A549 (cell line): ENCODE data around the gene CA11. TPM values are rescaled to one million over a fixed set of nuclear protein-coding genes. Genes with fewer than 3 reads are reported as not detected.
"Not testable (repeated sequence)": the region's sequence is repeated elsewhere in the genome, so short reads cannot be mapped to it uniquely, and the experiment has no call there.

ENCODE experiments used
- ATAC-seq, 2 experiments: fragments of 200-7000 bp in 1 of 2; fragments of >200 bp in 1 of 2; cut with Nextera tagmentation in 1 of 2; cut with Tn5 transposase in 1 of 2; 3 replicates each; pipeline versions ENCODE4 v1.8.0 to v1.9.1; 2018 to 2020; ENCODE audit warnings: mild to moderate bottlenecking in 1 of 2, moderate library complexity in 1 of 2
- CTCF ChIA-PET: fragments of 300-600 bp; sonication (Branson Sonifier 250); formaldehyde crosslinking; extraction: SDS; loops from one replicate; lab custom pipeline; 2021; ENCODE audit warnings: antibody characterized with exemption, inconsistent platforms; lab: Yijun Ruan, JAX
- POLR2A ChIA-PET: fragments of 350-600 bp; formaldehyde crosslinking; extraction: SDS; loops from one replicate; lab custom pipeline; 2021; ENCODE audit warnings: antibody characterized with exemption, inconsistent platforms; lab: Yijun Ruan, JAX
- DNase-seq, 2 experiments: peaks; one replicate each; pipeline versions ENCODE4 v3.0.0 to v3.0.0-alpha.2; 2011 to 2016; ENCODE audit warnings: low read depth in 1 of 2, low spot score in 1 of 2
- FAIRE-seq: peaks from 2 replicates; lab custom pipeline; 2011; peaks lifted over from hg19 to GRCh38; lab: Jason Lieb, UNC
- H3K27ac ChIP-seq, 2 experiments: fragments of >200 bp; sonication (Bioruptor Twin); formaldehyde crosslinking; 3 replicates each; pipeline ENCODE4 v1.5.1; 2016 to 2017
- H3K4me1 ChIP-seq: fragments of >200 bp; sonication (Bioruptor Twin); formaldehyde crosslinking; 3 replicates; pipeline ENCODE4 v1.6.1; 2016
- H3K4me2 ChIP-seq: fragments of >200 bp; sonication (Bioruptor Twin); formaldehyde crosslinking; 3 replicates; pipeline ENCODE4 v1.6.1; 2016
- H3K4me3 ChIP-seq: fragments of >200 bp; sonication (Bioruptor Twin); formaldehyde crosslinking; 3 replicates; pipeline ENCODE4 v1.5.1; 2016
- H3K9me3 ChIP-seq: fragments of >200 bp; sonication (Bioruptor Twin); formaldehyde crosslinking; 3 replicates; pipeline ENCODE4 v1.6.1; 2016
- HOXA7 ChIP-seq: fragments of 250-450 bp; sonication (Bioruptor Pico); IDR thresholded peaks from 2 replicates; pipeline ENCODE4 v1.5.0; 2020; ENCODE audit warnings: mild to moderate bottlenecking, moderate library complexity
- KDM1A ChIP-seq: fragments of 200-600 bp; sonication (generic); IDR thresholded peaks from 2 replicates; pipeline ENCODE4 v1.6.1; 2016; ENCODE audit warnings: low read depth, mild to moderate bottlenecking
- MAFK ChIP-seq: fragments of 450-650 bp; IDR thresholded peaks from 2 replicates; pipeline ENCODE4 v1.6.1; 2014; ENCODE audit not compliant: partially characterized antibody
- NFE2L2 ChIP-seq: fragments of 150-350 bp; conservative IDR thresholded peaks from 2 replicates; pipeline ENCODE4 v1.6.1; 2014; ENCODE audit warnings: low read length
- POLR2A ChIP-seq: IDR thresholded peaks from 2 replicates; pipeline ENCODE4 v1.6.1; 2012; ENCODE audit warnings: mild to moderate bottlenecking, low read length
- RFX5 ChIP-seq: fragments of 450-650 bp; IDR thresholded peaks from 2 replicates; pipeline ENCODE4 v1.7.1; 2014; ENCODE audit warnings: antibody characterized with exemption, mild to moderate bottlenecking, moderate library complexity
- SREBF2 ChIP-seq: fragments of 450-650 bp; IDR thresholded peaks from 2 replicates; pipeline ENCODE4 v1.6.1; 2014; ENCODE audit warnings: mild to moderate bottlenecking, moderate library complexity
- ZFP36 ChIP-seq: fragments of 450-650 bp; IDR thresholded peaks from 2 replicates; pipeline ENCODE4 v1.6.1; 2014; ENCODE audit warnings: borderline replicate concordance; ENCODE audit not compliant: partially characterized antibody
- WGBS: methylation state at CpG from one replicate; pipeline ENCODE4 v1.1.6; 2017; ENCODE audit errors: missing lambda C conversion rate; 5-methylcytosine and 5-hydroxymethylcytosine counted together
- polyA plus RNA-seq, 4 experiments: library from polyadenylated mRNA; depleted of rRNA in 3 of 4; stranded (reverse); fragments of >200 nt; fragmentation: RNase III in 1 of 4; extraction: RNeasy Plus Mini Kit Qiagen cat#74134 plus additional on column Dnase treatment in 1 of 4; gene quantifications; 2 replicates in 3 of 4; 3 replicates in 1 of 4; pipeline ENCODE4 v1.2.3, GENCODE V29; 2011 to 2017
- TF ChIP-seq, protein P1 (sequence below): fragments of 150-350 bp; IDR thresholded peaks from 2 replicates; pipeline ENCODE4 v1.6.1; 2014; ENCODE audit warnings: low read depth, mild to moderate bottlenecking, low read length
- TF ChIP-seq, protein P2 (sequence below): IDR thresholded peaks from 2 replicates; pipeline ENCODE4 v1.6.1; 2012

The CA11 gene
- polyA plus RNA-seq, 2 of the 4 experiments (the other 2 are of a cell fraction): 9.8 to 21.0 TPM

DNA sequence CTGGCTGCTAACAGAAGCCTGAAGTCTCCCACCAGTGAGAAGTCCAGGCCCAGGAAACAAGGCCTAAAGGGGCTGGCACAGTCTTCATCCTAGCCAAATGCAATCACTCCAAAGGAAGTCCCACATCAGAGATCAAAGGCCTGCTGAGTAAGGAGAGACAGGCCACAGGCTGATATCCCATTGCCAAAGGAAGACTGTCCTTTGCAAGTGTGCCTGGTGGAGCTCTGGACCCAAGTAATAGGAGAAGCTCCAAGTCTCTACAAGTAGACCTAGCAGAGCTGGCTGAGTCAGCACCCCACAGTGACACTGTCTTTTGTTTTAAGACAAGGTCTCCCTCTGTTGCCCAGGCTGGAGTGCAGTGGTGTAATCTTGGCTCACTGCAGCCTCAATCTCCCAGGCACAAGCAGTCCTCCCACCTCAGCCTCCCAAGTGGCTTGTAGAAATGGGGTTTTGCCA lies 13.3 kb downstream of the CA11 start:
- ChIA-PET POLR2A (no interaction called here), CTCF (interaction anchor here (0.7 to 2.0 kb wide), 5 partner anchors 9 to 49 kb away, joined by 3 to 6 read pairs (median 3); no protein-coding TSS in a partner anchor)
- DNase-seq (no peak), FAIRE-seq (no peak), ATAC-seq (no peak)
- TF ChIP-seq MAFK: peak; percentile 73
- TF ChIP-seq SREBF2: no peak
- Histone ChIP-seq H3K4me3 (no peak overlapping the region), H3K4me2 (peak overlapping the region; percentile 100; the same call in 1 of the 3 replicates), H3K27ac (peak overlapping the region in 1 of 2 experiments; percentile 92; a peak in 4 of 6 replicates), H3K4me1 (peaks cover 48% of the 10 kb centered on the region), H3K9me3 (no peaks in the 10 kb centered on the region)

DNA sequence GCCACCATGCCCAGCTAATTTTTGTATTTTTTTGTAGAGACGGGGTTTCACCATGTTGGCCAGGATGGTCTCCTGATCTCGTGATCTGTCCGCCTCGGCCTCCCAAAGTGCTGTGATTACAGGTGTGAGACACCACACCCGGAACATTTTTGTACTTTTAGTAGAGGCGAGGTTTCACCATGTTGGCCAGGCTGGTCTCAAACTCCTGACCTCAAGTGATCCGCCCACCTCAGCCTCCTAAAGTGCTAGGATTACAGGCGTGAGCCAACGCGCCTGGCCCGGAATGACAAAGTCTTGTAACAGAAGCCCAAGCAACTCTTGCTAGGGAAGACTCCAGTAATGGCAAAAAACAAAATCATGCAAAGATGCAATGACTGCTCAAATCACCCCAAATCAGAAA lies 13.7 kb downstream of the CA11 start:
- H3K4me2 ChIP-seq, DNase-seq, FAIRE-seq, H3K4me3 ChIP-seq, ATAC-seq, H3K9me3 ChIP-seq: not testable (repeated sequence)
- peaks cover 52% of the 10 kb centered on the region for H3K4me1 ChIP-seq
- POLR2A ChIA-PET: interaction anchor here (2.7 kb wide), 1 partner anchor 13 kb away, joined by 19 read pairs; the partner anchor contains the start of genes RPL18 and SPHK2
- peak overlapping the region in 1 of 2 experiments; percentile 92; a peak in 3 of 6 replicates for H3K27ac ChIP-seq
- CTCF ChIA-PET: interaction anchor here (0.6 to 2.0 kb wide), 5 partner anchors 8 to 283 kb away, joined by 3 to 5 read pairs (median 3); no protein-coding TSS in a partner anchor
- WGBS: 95% methylated on average over 11 of the region's 11 CpGs

DNA sequence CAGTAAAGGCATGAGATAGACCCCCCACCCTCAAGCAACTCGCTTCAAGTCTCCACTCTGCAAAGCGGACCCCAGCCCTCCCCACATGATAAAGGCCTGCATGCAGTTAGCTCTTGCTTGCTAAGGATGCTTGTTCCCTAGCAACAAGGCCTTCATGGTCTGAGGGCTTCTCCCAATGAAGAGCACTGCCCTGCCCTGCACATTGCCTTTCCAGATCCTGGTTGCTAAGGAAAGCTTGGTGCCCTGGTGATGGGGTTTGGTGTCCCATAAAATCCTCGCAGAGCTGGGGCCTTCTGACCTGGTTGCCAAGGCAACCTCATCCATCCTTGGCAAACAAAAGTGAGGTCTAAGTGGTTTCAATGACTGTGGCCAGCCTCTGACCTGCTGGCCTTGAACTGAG lies 14.8 kb downstream of the CA11 start:
- DNase-seq: no peak
- no peak for FAIRE-seq
- H3K4me1 ChIP-seq: peaks cover 49% of the 10 kb centered on the region
- no peak overlapping the region for H3K4me2 ChIP-seq
- no peaks in the 10 kb centered on the region for H3K9me3 ChIP-seq
- ATAC-seq: no peak
- no peak overlapping the region for H3K4me3 ChIP-seq
- 88% methylated on average over 3 of the region's 3 CpGs for WGBS
- ChIA-PET CTCF (interaction anchor here (0.6 to 1.6 kb wide), 5 partner anchors 15 to 696 kb away, joined by 3 to 6 read pairs (median 4); partner anchors contain the start of gene CA11), POLR2A (interaction anchor here (2.7 kb wide), 1 partner anchor 12 kb away, joined by 19 read pairs; the partner anchor contains the start of genes RPL18 and SPHK2)
- TF ChIP-seq RFX5 (peak; percentile 42; the same call in 1 of the 2 replicates), ZFP36 (no peak), NFE2L2 (no peak), KDM1A (peak; percentile 84; the same call in 1 of the 2 replicates)
- H3K27ac ChIP-seq: no peak overlapping the region

DNA sequence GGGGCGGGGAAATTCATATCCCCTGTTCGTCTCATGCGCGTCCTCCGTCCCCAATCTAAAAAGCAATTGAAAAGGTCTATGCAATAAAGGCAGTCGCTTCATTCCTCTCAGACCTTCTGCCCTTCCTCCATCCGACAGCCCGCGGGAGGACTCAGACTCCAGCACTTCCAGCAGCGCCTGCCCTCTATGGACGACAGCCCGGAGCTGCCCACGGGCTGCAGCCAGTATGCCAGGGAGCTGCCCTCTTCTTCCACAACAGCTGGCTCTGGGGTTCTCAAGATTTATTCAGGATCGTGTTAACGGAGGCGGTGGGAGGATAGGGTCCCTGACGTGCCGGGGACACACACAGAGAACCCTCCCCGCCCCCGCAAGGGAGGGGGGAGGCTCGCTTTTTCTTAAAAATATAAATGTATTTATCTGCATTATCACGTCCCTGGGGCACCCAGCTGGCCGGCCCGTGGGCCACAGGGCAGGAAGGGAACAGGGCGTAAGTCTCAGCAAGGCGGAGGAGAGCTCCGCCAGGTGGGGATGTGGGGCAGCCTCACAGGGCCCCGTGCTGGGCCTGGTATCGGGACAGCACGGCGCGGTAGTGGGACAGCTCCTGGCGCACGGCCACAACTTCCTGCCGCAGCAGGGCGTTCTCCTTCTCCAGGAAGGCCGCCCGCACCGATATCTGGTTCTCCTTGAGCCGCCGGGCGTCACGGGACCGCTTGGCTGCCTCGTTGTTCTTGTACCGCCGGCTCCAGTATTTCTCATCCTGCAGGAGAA lies 15.5 kb downstream of the CA11 start:
- no peak for DNase-seq
- Histone ChIP-seq H3K4me3 (no peak overlapping the region), H3K4me2 (no peak overlapping the region), H3K4me1 (peaks cover 44% of the 10 kb centered on the region), H3K9me3 (no peaks in the 10 kb centered on the region), H3K27ac (no peak overlapping the region)
- ChIA-PET POLR2A (interaction anchor here (2.7 kb wide), 1 partner anchor 11 kb away, joined by 19 read pairs; the partner anchor contains the start of genes RPL18 and SPHK2), CTCF (interaction anchor here (0.5 to 1.6 kb wide), 5 partner anchors 15 to 194 kb away, joined by 3 to 6 read pairs (median 4); partner anchors contain the start of gene CA11)
- TF ChIP-seq, protein P1, sequence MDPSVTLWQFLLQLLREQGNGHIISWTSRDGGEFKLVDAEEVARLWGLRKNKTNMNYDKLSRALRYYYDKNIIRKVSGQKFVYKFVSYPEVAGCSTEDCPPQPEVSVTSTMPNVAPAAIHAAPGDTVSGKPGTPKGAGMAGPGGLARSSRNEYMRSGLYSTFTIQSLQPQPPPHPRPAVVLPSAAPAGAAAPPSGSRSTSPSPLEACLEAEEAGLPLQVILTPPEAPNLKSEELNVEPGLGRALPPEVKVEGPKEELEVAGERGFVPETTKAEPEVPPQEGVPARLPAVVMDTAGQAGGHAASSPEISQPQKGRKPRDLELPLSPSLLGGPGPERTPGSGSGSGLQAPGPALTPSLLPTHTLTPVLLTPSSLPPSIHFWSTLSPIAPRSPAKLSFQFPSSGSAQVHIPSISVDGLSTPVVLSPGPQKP: no peak
- TF ChIP-seq POLR2A: 0 out of 2 replicates have a peak, but pooled peaks have one; percentile 11
- FAIRE-seq: no peak
- no peak for ATAC-seq
- WGBS: 92% methylated on average over 47 of the region's 47 CpGs

DNA sequence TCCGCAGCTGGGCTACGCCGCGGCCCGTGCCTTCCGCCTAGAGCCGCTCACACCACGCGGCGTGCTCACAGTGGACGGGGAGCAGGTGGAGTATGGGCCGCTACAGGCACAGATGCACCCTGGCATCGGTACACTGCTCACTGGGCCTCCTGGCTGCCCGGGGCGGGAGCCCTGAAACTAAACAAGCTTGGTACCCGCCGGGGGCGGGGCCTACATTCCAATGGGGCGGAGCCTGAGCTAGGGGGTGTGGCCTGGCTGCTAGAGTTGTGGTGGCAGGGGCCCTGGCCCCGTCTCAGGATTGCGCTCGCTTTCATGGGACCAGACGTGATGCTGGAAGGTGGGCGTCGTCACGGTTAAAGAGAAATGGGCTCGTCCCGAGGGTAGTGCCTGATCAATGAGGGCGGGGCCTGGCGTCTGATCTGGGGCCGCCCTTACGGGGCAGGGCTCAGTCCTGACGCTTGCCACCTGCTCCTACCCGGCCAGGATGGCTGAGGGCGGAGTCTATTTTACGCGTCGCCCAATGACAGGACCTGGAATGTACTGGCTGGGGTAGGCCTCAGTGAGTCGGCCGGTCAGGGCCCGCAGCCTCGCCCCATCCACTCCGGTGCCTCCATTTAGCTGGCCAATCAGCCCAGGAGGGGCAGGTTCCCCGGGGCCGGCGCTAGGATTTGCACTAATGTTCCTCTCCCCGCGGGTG lies 16.2 kb downstream of the CA11 start:
- no peak for DNase-seq
- CTCF ChIA-PET: interaction anchor here (0.5 to 1.6 kb wide), 3 partner anchors 16 to 195 kb away, joined by 3 to 6 read pairs (median 3); partner anchors contain the start of gene CA11
- H3K27ac ChIP-seq: no peak overlapping the region
- H3K4me3 ChIP-seq: no peak overlapping the region
- POLR2A ChIA-PET: interaction anchor here (0.6 to 2.7 kb wide), 2 partner anchors 11 to 15 kb away, joined by 3 to 19 read pairs; partner anchors contain the start of genes FAM83E, RPL18 and SPHK2
- H3K9me3 ChIP-seq: no peaks in the 10 kb centered on the region
- no peak for FAIRE-seq
- H3K4me1 ChIP-seq: peaks cover 40% of the 10 kb centered on the region
- 0 out of 6 replicates have a peak, but pooled peaks of 1 of the 2 experiments have one; percentile 0 for ATAC-seq
- 83% methylated on average over 45 of the region's 48 CpGs for WGBS
- TF ChIP-seq, protein P2, sequence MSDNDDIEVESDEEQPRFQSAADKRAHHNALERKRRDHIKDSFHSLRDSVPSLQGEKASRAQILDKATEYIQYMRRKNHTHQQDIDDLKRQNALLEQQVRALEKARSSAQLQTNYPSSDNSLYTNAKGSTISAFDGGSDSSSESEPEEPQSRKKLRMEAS: no peak
- peak; percentile 44; the same call in 1 of the 2 replicates for TF ChIP-seq HOXA7
- H3K4me2 ChIP-seq: no peak overlapping the region
